Measurements from ENCODE around the gene CDHR4. TPM values are rescaled to one million over a fixed set of nuclear protein-coding genes. Genes with fewer than 3 reads are reported as not detected.

Gene CDHR4
- total RNA-seq, 1 experiment from 2014 or later: not detected

- H4K8ac ChIP-seq (replicated peaks; ENCODE audit: insufficient read length, low read depth, low read length): no peak overlapping the region
- H2BK120ac ChIP-seq (ENCODE audit: low read depth, low read length, poor library complexity, severe bottlenecking): no peak overlapping the region
- peaks cover 31 to 61% (median 56%) of the 10 kb centered on the region in 3 experiments; a peak in 6 of 7 replicates for H3K36me3 Mint-ChIP-seq (ENCODE audit: insufficient read depth in 1 of 3, low read depth in 3 of 3)
- no peaks in the 10 kb centered on the region for H3K79me1 ChIP-seq (ENCODE audit: insufficient read depth, low read depth, low read length, poor library complexity, severe bottlenecking)
- no peak overlapping the region for H2AK5ac ChIP-seq (ENCODE audit: insufficient read length, low read length)
- no peak overlapping the region for H3K56ac ChIP-seq (ENCODE audit: insufficient read length, low read depth, low read length)
- no peaks in the 10 kb centered on the region for H3K27me3 Mint-ChIP-seq (ENCODE audit: low read depth)
- no peak overlapping the region for H3K18ac ChIP-seq (ENCODE audit: insufficient read length, low read depth, low read length)
- no peak overlapping the region for H3K14ac ChIP-seq (ENCODE audit: insufficient read depth, low read length)
- no peaks in the 10 kb centered on the region for H3K4me1 ChIP-seq (ENCODE audit: insufficient read depth, low read length)
- H4K91ac ChIP-seq (ENCODE audit: insufficient read length, low read depth, low read length): no peak overlapping the region
- no peak overlapping the region; a peak in 1 of 7 replicates for H3K27ac Mint-ChIP-seq
- H2BK15ac ChIP-seq (ENCODE audit: low read depth, low read length): no peak overlapping the region
- TF ChIP-seq CTCF (conservative IDR thresholded peaks at IDR 0.05): no peak
- no peak overlapping the region for H4K5ac ChIP-seq (ENCODE audit: insufficient read length, low read depth, low read length)
- H3K4me2 ChIP-seq (ENCODE audit: insufficient read depth, insufficient read length, low read length): no peak overlapping the region
- H3K9me3 ChIP-seq (ENCODE audit: control insufficient read depth, low read depth, low read length): no peaks in the 10 kb centered on the region
- H3K27me3 ChIP-seq (ENCODE audit: insufficient read depth, low read length): no peaks in the 10 kb centered on the region
- no peak overlapping the region for H3K4me3 Mint-ChIP-seq
- H3K79me2 ChIP-seq (ENCODE audit: insufficient read depth, low read length): no peaks in the 10 kb centered on the region; the same call in 1 of the 2 replicates
- H3K27ac ChIP-seq (ENCODE audit: insufficient read length, low read depth, low read length): no peak overlapping the region
- no peak overlapping the region for H2AFZ ChIP-seq (ENCODE audit: low read length)
- DNase-seq: no peak
- no peaks in the 10 kb centered on the region for H4K20me1 ChIP-seq (ENCODE audit: control insufficient read depth, insufficient read depth, insufficient read length)
- no peak overlapping the region for H3T11ph ChIP-seq (ENCODE audit: low read length)
- no peak overlapping the region for H3K23ac ChIP-seq (ENCODE audit: insufficient read length, low read depth, low read length)
- no peaks in the 10 kb centered on the region for H3K23me2 ChIP-seq (ENCODE audit: insufficient read length, low read depth, low read length, poor library complexity, severe bottlenecking)
- no CpG with 5 or more reads among the region's 5 CpGs for WGBS (ENCODE audit: extremely low coverage, insufficient read length, low lambda C conversion rate)
- H3K9me3 Mint-ChIP-seq: no peaks in the 10 kb centered on the region
- no peak overlapping the region for H2BK5ac ChIP-seq (ENCODE audit: insufficient read length, low read length)
- peaks cover 13 to 17% of the 10 kb centered on the region in 2 experiments for H3K4me1 Mint-ChIP-seq
- no peak overlapping the region for H3K9ac ChIP-seq (ENCODE audit: extremely low read depth, insufficient read length, low read length)
- no peak overlapping the region for H3K4ac ChIP-seq (ENCODE audit: low read depth, low read length)
- no peak overlapping the region for H2BK20ac ChIP-seq (ENCODE audit: low read depth, low read length, poor library complexity, severe bottlenecking)
- H2BK12ac ChIP-seq (ENCODE audit: insufficient read length, low read depth, low read length): no peak overlapping the region
These were observed 45.0 kb upstream of the CDHR4 start for GRCh38 chr3:49844464-49845183.

Measured in H9 (cell line).